Measurements from ENCODE around the gene DAB2IP.

The DAB2IP gene

GRCh38 chr9:121744687-121745395 is 93.4 kb downstream of the DAB2IP start:
- DNase-seq (ENCODE audit: low spot score): no peak

DNA sequence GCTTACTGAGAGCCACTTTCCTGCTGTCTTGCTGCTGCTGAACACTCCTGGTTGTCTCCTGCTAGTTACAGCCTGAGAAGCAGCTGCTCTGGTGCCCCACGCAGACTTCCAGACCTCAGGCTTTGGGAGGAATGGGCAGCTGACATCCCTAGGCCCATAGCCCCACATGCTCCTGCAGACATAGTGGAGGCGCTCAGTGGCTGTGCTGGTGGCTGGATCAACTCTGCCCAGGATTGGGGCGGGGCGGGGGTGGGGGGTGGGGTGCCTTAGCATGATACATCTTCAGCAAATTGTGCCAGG is 93.9 kb downstream of the DAB2IP start:
- DNase-seq (ENCODE audit: low spot score): no peak

DNA sequence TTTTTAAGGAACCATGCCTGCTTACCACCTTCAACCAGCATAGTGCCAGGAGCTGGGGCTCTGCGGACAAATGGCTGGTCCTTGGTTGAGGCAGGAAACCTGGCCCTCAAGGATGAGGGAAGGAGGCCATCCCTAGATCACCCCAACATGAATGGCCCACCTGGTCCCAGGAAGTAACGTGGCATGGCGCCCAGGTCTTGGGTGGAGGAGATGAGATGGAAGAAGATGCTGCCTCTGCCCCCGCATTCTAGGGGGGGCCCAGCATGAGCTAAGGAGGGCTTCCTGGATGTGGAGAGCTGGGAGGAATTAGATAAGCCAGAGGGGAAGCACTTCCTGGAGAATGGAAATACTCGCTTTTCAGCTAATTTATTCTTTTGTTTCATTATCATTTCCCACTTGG is 95.0 kb downstream of the DAB2IP start:
- DNase-seq (ENCODE audit: low spot score): no peak

- no peak for DNase-seq (ENCODE audit: low spot score)
Measured at GRCh38 chr9:121746866-121747265, 95.4 kb downstream of the DAB2IP start.

- DNase-seq (ENCODE audit: low spot score): no peak
Measured at GRCh38 chr9:121748074-121748473, 96.6 kb downstream of the DAB2IP start.

GRCh38 chr9:121748727-121749423 is 97.4 kb downstream of the DAB2IP start:
- DNase-seq (ENCODE audit: low spot score): no peak

GRCh38 chr9:121749614-121750013 is 98.2 kb downstream of the DAB2IP start:
- no peak for DNase-seq (ENCODE audit: low spot score)

GRCh38 chr9:121750259-121750714 is 98.9 kb downstream of the DAB2IP start:
- no peak for DNase-seq (ENCODE audit: low spot score)

DNA sequence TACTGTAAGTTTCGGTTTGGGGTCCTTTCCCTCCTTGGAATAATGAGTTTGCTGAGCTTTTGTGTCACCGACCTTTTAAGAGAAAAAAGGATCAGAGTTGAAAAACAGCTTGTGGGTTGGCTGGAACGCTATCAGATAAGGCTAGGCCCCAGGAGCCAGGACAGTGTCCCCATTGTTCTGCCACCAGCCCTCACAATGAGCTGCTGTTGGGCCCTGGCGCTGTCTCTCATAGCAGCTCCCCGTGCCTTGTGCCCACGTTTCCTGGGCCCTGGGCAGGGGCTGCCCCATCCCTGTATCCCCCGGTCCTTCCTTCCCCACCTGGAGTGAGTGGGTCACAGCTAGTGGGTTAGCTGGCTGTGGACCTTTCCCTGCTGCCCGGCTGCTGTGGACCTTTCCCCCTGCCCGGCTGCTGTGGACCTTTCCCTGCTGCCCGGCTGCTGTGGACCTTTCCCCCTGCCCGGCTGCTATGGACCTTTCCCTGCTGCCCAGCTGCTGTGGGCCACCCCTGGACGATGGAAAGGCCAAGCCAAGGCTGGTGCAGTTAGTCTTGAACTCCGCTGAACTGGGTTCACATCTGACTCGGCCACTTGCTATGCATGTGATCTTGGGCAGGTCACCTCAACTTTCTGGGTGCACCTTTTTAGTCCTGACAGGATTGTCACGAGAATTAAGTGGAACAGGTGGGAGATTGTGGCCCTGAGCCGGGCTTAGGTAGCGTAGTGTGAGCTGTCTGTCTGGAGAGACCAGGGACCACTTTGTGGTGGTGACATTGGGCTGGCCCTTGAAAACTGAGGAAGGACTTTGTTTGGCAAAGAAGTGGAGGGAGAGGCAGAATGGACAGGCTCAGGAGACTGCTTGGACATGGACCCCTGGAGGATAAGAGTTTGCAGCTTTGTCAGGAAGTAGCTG is 99.5 kb downstream of the DAB2IP start:
- DNase-seq (ENCODE audit: low spot score): no peak

- DNase-seq (ENCODE audit: low spot score): no peak
Measured at GRCh38 chr9:121751686-121752445, 100.4 kb downstream of the DAB2IP start.

DNA sequence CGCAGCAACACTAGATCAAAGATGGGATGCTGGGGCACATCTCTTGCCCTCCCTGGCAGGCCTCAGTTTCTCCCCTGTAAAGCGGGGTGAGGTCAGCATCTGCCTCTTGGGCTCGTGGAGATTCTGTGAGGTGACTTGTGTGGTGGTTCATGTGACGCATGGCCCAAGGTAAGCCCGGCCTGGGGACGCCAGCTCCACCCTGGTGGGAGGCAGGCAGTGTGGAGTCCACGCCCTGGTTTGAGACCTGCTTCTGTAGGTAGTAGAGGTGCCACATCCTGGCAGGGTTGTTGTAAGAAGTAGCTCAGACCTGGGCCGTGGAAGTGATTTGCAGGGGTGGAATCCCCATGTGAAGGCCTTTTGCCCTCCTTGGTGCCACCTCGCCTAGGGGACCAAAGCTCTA is 101.5 kb downstream of the DAB2IP start:
- no peak for DNase-seq (ENCODE audit: low spot score)

GRCh38 chr9:121753802-121754654 is 102.6 kb downstream of the DAB2IP start:
- no peak for DNase-seq (ENCODE audit: low spot score)

DNA sequence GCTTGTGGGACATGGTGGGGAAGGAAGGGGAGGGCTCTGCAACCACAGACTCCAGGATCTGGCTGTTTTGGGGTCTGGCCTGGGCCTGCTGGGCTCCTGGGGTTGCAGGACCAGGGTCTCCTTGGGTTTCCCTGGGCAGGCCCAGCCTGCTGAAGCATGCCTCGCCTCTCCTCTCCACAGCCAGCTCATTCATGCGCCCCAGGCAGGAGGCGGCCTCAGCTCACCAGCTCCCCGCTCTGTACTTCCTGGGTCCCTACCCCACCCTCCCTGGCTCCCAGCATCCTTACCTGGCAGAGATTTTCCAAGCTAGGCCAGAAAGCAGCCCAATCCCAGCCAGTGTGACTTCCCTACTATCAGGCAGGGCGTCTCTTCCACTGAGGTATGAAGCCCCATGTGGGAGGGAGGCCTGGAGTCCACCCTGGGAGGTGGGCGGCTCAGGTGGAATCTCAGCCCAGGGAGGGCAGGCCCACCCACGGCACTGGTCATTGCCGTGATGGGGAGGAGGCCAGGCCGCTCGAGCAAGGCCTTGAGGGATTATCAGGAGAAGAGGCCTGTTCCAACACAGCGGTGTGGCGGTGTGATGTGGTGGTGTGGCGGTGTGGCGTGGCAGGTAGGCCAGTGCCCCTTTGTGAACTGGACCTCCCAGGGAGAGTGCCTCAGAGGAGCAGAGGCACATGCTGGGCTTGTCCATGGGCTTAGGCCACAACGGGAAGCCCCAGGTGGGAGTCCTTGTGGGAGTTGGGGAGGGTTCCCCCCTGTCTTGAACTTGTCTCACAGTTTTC is 103.4 kb downstream of the DAB2IP start:
- no peak for DNase-seq (ENCODE audit: low spot score)

DNA sequence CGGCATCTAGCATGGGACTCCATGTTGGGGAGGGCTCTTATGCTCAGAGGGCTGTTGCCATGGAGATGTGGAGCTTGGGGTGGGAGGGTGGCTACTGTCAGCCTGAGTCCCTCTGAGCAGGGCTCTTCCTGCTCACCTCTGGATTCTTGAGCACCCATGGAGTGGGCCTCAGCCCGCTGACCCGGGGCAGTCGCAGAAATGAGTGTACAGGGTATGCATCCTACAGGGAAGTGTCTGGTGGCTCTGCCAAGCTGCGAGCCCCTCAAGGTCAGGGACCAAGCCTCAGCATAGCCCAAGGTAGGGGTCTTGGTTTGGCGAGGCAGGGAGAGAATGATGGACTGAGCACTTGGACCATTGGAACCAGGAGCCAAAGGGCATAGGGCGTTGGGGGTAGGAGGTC is 104.1 kb downstream of the DAB2IP start:
- no peak for DNase-seq (ENCODE audit: low spot score)

- DNase-seq (ENCODE audit: low spot score): no peak
Measured at GRCh38 chr9:121756474-121757280, 105.2 kb downstream of the DAB2IP start.

DNA sequence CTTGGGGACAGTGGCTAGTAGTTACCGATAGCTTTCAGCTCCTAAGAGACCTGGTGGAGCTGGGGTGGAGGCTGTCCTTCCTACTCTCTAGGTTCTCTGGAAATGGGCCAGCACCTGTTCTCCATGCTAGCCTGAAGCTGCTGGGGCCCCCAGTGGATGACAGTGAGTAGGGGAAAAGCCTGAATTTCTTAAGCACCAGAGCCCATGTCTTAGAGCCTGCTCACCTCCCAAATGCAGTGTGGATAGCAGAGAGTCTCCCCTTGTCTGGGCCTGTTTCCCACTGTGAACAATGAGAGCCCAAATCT is 105.8 kb downstream of the DAB2IP start:
- DNase-seq (ENCODE audit: low spot score): no peak

GRCh38 chr9:121758693-121759092 is 107.3 kb downstream of the DAB2IP start:
- DNase-seq (ENCODE audit: low spot score): no peak

GRCh38 chr9:121759996-121760395 is 108.6 kb downstream of the DAB2IP start:
- DNase-seq (ENCODE audit: low spot score): no peak

DNA sequence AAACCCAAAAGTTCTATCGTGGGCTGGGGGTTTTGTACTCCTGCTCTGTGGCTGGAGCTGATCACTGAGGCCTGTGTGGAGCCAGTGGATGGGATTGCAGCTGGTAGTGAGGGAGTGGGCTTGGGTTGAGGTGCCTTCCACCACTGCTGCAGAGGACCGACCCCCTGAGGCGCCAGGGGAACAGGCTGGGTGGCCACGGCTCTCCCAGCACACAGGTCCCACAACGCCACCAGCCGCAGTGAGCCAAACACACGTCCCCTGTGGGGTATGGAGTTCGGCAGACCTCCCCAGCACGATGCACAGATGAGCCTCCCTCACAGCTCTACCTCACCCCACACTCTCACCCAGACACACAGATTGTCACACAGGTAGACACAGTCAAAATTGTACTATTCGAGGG is 109.1 kb downstream of the DAB2IP start:
- DNase-seq (ENCODE audit: low spot score): no peak

GRCh38 chr9:121763131-121763530 is 111.7 kb downstream of the DAB2IP start:
- DNase-seq (ENCODE audit: low spot score): no peak

All from kidney capillary endothelial cell (primary cell).